ENCODE measurements around the gene ZFYVE27. TPM values are rescaled to one million over a fixed set of nuclear protein-coding genes. Genes with fewer than 3 reads are reported as not detected.

Gene ZFYVE27
- total and polyA plus RNA-seq, 2 donors from 2014 or later, result 23.3 to 34.4 TPM

DNA sequence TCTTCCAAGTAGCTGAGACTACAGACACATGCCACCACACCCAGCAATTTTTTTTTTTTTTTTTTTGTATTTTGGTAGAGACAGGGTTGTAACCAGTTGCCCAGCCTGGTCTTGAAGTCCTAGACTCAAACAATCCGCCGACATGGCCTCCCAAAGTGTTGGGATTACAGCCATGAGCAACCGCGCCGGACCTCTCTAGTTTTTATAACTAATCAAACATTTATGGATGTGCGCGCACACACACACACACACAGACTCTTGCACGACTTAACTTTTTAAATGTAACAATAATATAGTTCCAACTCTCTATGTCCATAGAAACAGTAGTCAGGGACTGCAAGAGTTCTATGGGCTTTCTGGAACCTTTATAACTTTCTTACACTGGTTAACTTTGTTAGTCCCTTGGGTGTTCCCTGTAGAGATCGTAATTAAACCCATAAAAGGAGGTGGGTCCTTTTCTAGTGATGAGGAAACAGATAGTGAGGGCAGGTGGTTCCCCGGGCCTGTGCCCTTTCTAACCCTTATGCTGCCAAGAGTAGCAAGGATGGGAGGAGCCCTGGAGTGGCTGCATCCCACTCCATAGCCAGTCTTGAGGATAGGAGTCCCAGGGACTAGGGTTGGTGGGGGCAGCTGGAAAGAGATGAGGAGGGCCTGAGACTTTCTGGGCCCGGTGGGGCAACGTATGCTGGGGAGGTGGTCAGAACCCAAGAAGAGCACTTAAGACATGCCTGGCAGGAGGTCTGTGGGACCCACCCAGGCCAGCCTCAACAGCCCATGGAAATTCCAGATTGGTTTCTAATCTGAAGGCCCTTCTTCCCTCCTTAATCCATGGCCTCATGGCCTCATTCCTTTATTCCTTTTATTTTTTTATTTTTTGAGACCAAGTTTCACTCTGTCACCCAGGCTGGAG lies 14.8 kb upstream of the ZFYVE27 start:
- no peak for DNase-seq
- intact Hi-C loops (cut with DNase I), result no loop called here
- Histone ChIP-seq H3K9ac (ENCODE audit: low read length in 3 of 3) (no peak overlapping the region), H3K4me1 (ENCODE audit: control insufficient read depth in 2 of 3, insufficient read depth in 2 of 3, low read depth in 1 of 3, low read length in 3 of 3) (peaks cover 0 to 9% (median 0%) of the 10 kb centered on the region in 3 donors), H3K36me3 (ENCODE audit: control insufficient read depth in 2 of 3, insufficient read depth in 3 of 3, low read length in 3 of 3) (no peaks in the 10 kb centered on the region), H3K27ac (ENCODE audit: low read depth in 2 of 2, low read length in 2 of 2) (no peak overlapping the region), H3K4me3 (ENCODE audit: low read length in 3 of 3) (no peak overlapping the region), H3K27me3 (ENCODE audit: control insufficient read depth, insufficient read depth, low read length) (no peaks in the 10 kb centered on the region), H3K9me3 (ENCODE audit: control insufficient read depth in 2 of 3, insufficient read depth in 1 of 3, low read length in 3 of 3) (no peaks in the 10 kb centered on the region)
- TF ChIP-seq, protein P1, sequence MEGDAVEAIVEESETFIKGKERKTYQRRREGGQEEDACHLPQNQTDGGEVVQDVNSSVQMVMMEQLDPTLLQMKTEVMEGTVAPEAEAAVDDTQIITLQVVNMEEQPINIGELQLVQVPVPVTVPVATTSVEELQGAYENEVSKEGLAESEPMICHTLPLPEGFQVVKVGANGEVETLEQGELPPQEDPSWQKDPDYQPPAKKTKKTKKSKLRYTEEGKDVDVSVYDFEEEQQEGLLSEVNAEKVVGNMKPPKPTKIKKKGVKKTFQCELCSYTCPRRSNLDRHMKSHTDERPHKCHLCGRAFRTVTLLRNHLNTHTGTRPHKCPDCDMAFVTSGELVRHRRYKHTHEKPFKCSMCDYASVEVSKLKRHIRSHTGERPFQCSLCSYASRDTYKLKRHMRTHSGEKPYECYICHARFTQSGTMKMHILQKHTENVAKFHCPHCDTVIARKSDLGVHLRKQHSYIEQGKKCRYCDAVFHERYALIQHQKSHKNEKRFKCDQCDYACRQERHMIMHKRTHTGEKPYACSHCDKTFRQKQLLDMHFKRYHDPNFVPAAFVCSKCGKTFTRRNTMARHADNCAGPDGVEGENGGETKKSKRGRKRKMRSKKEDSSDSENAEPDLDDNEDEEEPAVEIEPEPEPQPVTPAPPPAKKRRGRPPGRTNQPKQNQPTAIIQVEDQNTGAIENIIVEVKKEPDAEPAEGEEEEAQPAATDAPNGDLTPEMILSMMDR (IDR thresholded peaks at IDR 0.05; ENCODE audit: borderline replicate concordance, extremely low read depth, insufficient read depth), result no peak
- FAIRE-seq, result no peak

DNA sequence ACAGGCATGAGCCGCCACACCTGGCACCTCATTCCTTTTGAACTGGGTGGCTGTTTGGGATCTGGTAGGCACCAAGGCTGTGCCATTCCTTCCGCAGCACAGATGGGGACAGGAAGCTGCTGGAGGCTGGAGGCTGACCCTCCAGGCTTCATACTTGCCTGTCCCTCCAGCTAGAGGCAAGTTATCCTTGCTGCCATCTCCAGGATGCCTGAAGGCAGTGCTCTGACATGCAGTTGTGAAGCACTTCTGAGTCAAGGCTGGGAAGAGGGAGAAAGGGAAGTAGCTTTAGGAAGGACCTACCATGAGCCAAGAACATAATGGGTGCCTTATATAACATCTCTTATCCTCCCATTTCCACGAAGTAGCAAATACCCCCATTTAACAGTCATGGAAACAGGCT lies 13.9 kb upstream of the ZFYVE27 start:
- Histone ChIP-seq H3K36me3 (ENCODE audit: control insufficient read depth in 2 of 3, insufficient read depth in 3 of 3, low read length in 3 of 3) (no peaks in the 10 kb centered on the region), H3K9me3 (ENCODE audit: control insufficient read depth in 2 of 3, insufficient read depth in 1 of 3, low read length in 3 of 3) (no peaks in the 10 kb centered on the region), H3K27me3 (ENCODE audit: control insufficient read depth, insufficient read depth, low read length) (no peaks in the 10 kb centered on the region), H3K4me1 (ENCODE audit: control insufficient read depth in 2 of 3, insufficient read depth in 2 of 3, low read depth in 1 of 3, low read length in 3 of 3) (peaks cover 0 to 9% (median 0%) of the 10 kb centered on the region in 3 donors), H3K9ac (ENCODE audit: low read length in 3 of 3) (no peak overlapping the region), H3K27ac (ENCODE audit: low read depth in 2 of 2, low read length in 2 of 2) (no peak overlapping the region), H3K4me3 (ENCODE audit: low read length in 3 of 3) (no peak overlapping the region)
- DNase-seq, result no peak
- intact Hi-C loops (cut with DNase I), result no loop called here
- TF ChIP-seq, protein P1 (IDR thresholded peaks at IDR 0.05; ENCODE audit: borderline replicate concordance, extremely low read depth, insufficient read depth), result no peak
- FAIRE-seq, result no peak

DNA sequence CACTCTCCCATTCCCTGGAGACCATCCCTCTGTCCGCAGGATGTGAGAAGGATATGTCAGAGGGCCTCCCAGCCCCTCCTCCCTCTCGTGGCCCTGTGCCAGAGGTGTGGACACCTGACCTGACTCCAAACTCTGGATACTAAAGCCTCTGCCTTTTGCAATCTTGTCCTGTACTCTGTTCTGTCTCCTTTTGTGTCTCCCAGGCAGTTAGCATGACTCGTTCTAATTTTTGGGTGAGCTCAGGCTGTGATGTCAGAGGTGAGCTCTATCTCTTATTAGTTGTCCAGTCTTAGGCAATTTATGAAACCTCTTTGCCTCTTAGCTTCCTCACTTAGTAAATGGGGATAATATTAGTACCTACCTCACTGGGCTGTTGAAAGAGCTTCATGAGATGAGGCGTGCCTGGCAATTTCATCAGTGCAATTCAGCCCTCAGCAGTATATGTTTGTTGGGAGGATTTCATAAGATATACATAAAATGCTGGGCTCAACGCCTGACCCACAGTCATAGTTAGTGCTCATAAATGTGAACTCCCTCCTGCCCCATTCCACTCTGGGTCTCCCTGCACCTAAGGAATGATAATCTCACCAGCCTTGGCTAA lies 12.5 kb upstream of the ZFYVE27 start:
- Histone ChIP-seq H3K36me3 (ENCODE audit: control insufficient read depth in 2 of 3, insufficient read depth in 3 of 3, low read length in 3 of 3) (no peaks in the 10 kb centered on the region), H3K27me3 (ENCODE audit: control insufficient read depth, insufficient read depth, low read length) (no peaks in the 10 kb centered on the region), H3K27ac (ENCODE audit: low read depth in 2 of 2, low read length in 2 of 2) (no peak overlapping the region), H3K9ac (ENCODE audit: low read length in 3 of 3) (no peak overlapping the region), H3K4me3 (ENCODE audit: low read length in 3 of 3) (no peak overlapping the region), H3K4me1 (ENCODE audit: control insufficient read depth in 2 of 3, insufficient read depth in 2 of 3, low read depth in 1 of 3, low read length in 3 of 3) (no peaks in the 10 kb centered on the region), H3K9me3 (ENCODE audit: control insufficient read depth in 2 of 3, insufficient read depth in 1 of 3, low read length in 3 of 3) (no peaks in the 10 kb centered on the region)
- TF ChIP-seq, protein P1 (IDR thresholded peaks at IDR 0.05; ENCODE audit: borderline replicate concordance, extremely low read depth, insufficient read depth), result no peak
- intact Hi-C loops (cut with DNase I), result no loop called here
- FAIRE-seq, result no peak
- DNase-seq, result no peak
